ENCODE results near the gene ESRRB.

- no peak for TF ChIP-seq POLR2A (IDR thresholded peaks at IDR 0.05)
- TF ChIP-seq, protein P1, sequence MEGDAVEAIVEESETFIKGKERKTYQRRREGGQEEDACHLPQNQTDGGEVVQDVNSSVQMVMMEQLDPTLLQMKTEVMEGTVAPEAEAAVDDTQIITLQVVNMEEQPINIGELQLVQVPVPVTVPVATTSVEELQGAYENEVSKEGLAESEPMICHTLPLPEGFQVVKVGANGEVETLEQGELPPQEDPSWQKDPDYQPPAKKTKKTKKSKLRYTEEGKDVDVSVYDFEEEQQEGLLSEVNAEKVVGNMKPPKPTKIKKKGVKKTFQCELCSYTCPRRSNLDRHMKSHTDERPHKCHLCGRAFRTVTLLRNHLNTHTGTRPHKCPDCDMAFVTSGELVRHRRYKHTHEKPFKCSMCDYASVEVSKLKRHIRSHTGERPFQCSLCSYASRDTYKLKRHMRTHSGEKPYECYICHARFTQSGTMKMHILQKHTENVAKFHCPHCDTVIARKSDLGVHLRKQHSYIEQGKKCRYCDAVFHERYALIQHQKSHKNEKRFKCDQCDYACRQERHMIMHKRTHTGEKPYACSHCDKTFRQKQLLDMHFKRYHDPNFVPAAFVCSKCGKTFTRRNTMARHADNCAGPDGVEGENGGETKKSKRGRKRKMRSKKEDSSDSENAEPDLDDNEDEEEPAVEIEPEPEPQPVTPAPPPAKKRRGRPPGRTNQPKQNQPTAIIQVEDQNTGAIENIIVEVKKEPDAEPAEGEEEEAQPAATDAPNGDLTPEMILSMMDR (IDR thresholded peaks at IDR 0.05) = no peak
- TF ChIP-seq POLR2AphosphoS5 (IDR thresholded peaks at IDR 0.05) = no peak
Measured at GRCh38 chr14:76456200-76456599, 80.3 kb downstream of the ESRRB start.

Data from breast epithelium (tissue), 3 donors.